Neural cell (in vitro differentiated cells): Measurements from ENCODE around the gene KIF16B. TPM values are rescaled to one million over a fixed set of nuclear protein-coding genes. Genes with fewer than 3 reads are reported as not detected.

Source experiments
- H2AFZ ChIP-seq: fragments of 200-600, 300-800 bp; sonication (generic), shearing (Covaris generic); 2 replicates; pipeline ENCODE4 v1.6.0; 2014; ENCODE audit warnings: low read depth, mild to moderate bottlenecking, antibody characterized with exemption, low read length, moderate library complexity
- H3F3A ChIP-seq: fragments of 200-600 bp; shearing (Covaris generic); 2 replicates; pipeline ENCODE4 v1.6.1; 2016; ENCODE audit warnings: mild to moderate bottlenecking, moderate library complexity, mixed read lengths, antibody characterized with exemption, low read length; ENCODE audit not compliant: insufficient read depth, poor library complexity, severe bottlenecking
- H3K27ac ChIP-seq: fragments of 200-600, 300-800 bp; sonication (generic), shearing (Covaris generic); 2 replicates; pipeline ENCODE4 v1.5.1; 2014; ENCODE audit warnings: mild to moderate bottlenecking, low read length, moderate library complexity
- H3K27me3 ChIP-seq: fragments of 300-800, 200-600 bp; sonication (generic), shearing (Covaris generic); 2 replicates; pipeline ENCODE4 v1.6.0; 2014; ENCODE audit warnings: mild to moderate bottlenecking, low read depth, low read length, moderate library complexity; ENCODE audit not compliant: insufficient read depth
- H3K36me3 ChIP-seq: fragments of 300-800, 200-600 bp; sonication (generic), shearing (Covaris generic); 2 replicates; pipeline ENCODE4 v1.5.1; 2014; ENCODE audit warnings: mild to moderate bottlenecking, antibody characterized with exemption, low read length, moderate library complexity; ENCODE audit not compliant: insufficient read depth
- H3K4me2 ChIP-seq: fragments of 300-800, 200-600 bp; sonication (generic), shearing (Covaris generic); 2 replicates; pipeline ENCODE4 v1.6.0; 2014; ENCODE audit warnings: mild to moderate bottlenecking, low read length
- H3K4me3 ChIP-seq: fragments of 300-800, 200-600 bp; sonication (generic), shearing (Covaris generic); 2 replicates; pipeline ENCODE4 v1.5.1; 2014; ENCODE audit warnings: mild to moderate bottlenecking, low read length, moderate library complexity
- H3K79me2 ChIP-seq: fragments of 200-600 bp; shearing (Covaris generic); replicated peaks from 2 replicates; pipeline ENCODE4 v1.6.0; 2014; ENCODE audit warnings: mild to moderate bottlenecking, low read length, moderate library complexity; ENCODE audit not compliant: insufficient read depth
- H3K9ac ChIP-seq: fragments of 300-800, 200-600 bp; sonication (generic), shearing (Covaris generic); 2 replicates; pipeline ENCODE4 v1.6.1; 2016; ENCODE audit warnings: mild to moderate bottlenecking, low read length, mixed read lengths
- H3K9me2 ChIP-seq: fragments of 200-600 bp; shearing (Covaris generic); 2 replicates; pipeline ENCODE4 v1.6.1; 2016; ENCODE audit warnings: mild to moderate bottlenecking, low read length, mixed read lengths; ENCODE audit not compliant: insufficient read depth
- H3K9me3 ChIP-seq: fragments of 200-600, 300-800 bp; sonication (generic), shearing (Covaris generic); 2 replicates; pipeline ENCODE4 v1.6.1; 2016; ENCODE audit warnings: mild to moderate bottlenecking, mixed run types, low read length, moderate library complexity, mixed read lengths
- H4K20me1 ChIP-seq: fragments of 200-600 bp; shearing (Covaris generic); 2 replicates; pipeline ENCODE4 v1.6.1; 2016; ENCODE audit warnings: mild to moderate bottlenecking, mixed run types; ENCODE audit not compliant: insufficient read depth
- CTCF ChIP-seq: fragments of 450-650 bp; IDR thresholded peaks from 2 replicates; pipeline ENCODE4 v1.5.1; 2014; ENCODE audit warnings: antibody characterized with exemption, mild to moderate bottlenecking, moderate library complexity; ENCODE audit not compliant: poor library complexity, severe bottlenecking
- EP300 ChIP-seq: fragments of 450-650 bp; conservative IDR thresholded peaks from 2 replicates; pipeline ENCODE4 v1.6.1; 2014; ENCODE audit warnings: antibody characterized with exemption, mild to moderate bottlenecking, moderate library complexity; ENCODE audit not compliant: poor library complexity, severe bottlenecking
- EZH2 ChIP-seq: fragments of 200-600, 300-800 bp; shearing (Covaris generic), sonication (generic); IDR thresholded peaks from 2 replicates; pipeline ENCODE4 v1.6.1; 2014; ENCODE audit warnings: antibody characterized with exemption, low read length, borderline replicate concordance, mild to moderate bottlenecking; ENCODE audit not compliant: insufficient read depth, poor library complexity, severe bottlenecking
- MXI1 ChIP-seq: fragments of 450-650 bp; conservative IDR thresholded peaks from 2 replicates; pipeline ENCODE4 v1.6.1; 2014; ENCODE audit warnings: antibody characterized with exemption, mild to moderate bottlenecking; ENCODE audit not compliant: poor library complexity, severe bottlenecking
- POLR2AphosphoS5 ChIP-seq: IDR thresholded peaks from 2 replicates; pipeline ENCODE4 v1.6.1; 2012
- RAD21 ChIP-seq: fragments of 450-650 bp; conservative IDR thresholded peaks from 2 replicates; pipeline ENCODE4 v1.6.1; 2014; ENCODE audit warnings: antibody characterized with exemption, mild to moderate bottlenecking, moderate library complexity
- REST ChIP-seq: IDR thresholded peaks from 2 replicates; pipeline ENCODE4 v1.6.1; 2012; ENCODE audit warnings: borderline replicate concordance
- SMC3 ChIP-seq: fragments of 450-650 bp; conservative IDR thresholded peaks from 2 replicates; pipeline ENCODE4 v1.6.1; 2014; ENCODE audit warnings: antibody characterized with exemption, mild to moderate bottlenecking, moderate library complexity; ENCODE audit not compliant: poor library complexity
- TAF1 ChIP-seq: IDR thresholded peaks from 2 replicates; pipeline ENCODE4 v1.6.1; 2012; ENCODE audit warnings: low read depth
- polyA plus RNA-seq: library from polyadenylated mRNA; depleted of rRNA; stranded (reverse); fragments of >200 nt; gene quantifications from 2 replicates; pipeline ENCODE4 v1.2.3, GENCODE V29; 2014

Gene KIF16B
- polyA plus RNA-seq, 1 donor from 2014 or later: 3.8 TPM

GRCh38 chr20:16551607-16552006, 21.6 kb downstream of the KIF16B start:
- H3K27me3 ChIP-seq: no peaks in the 10 kb centered on the region
- no peak overlapping the region for H3K4me3 ChIP-seq
- no peaks in the 10 kb centered on the region for H3F3A ChIP-seq
- no peaks in the 10 kb centered on the region for H4K20me1 ChIP-seq
- TF ChIP-seq RAD21 (no peak), EP300 (no peak), CTCF (no peak), SMC3 (no peak), REST (no peak), EZH2 (no peak), MXI1 (no peak), POLR2AphosphoS5 (no peak), TAF1 (no peak)
- no peak overlapping the region for H3K4me2 ChIP-seq
- H3K79me2 ChIP-seq: no peaks in the 10 kb centered on the region
- no peak overlapping the region for H2AFZ ChIP-seq
- H3K9me2 ChIP-seq: no peaks in the 10 kb centered on the region
- H3K9ac ChIP-seq: no peak overlapping the region
- H3K27ac ChIP-seq: no peak overlapping the region
- no peaks in the 10 kb centered on the region for H3K36me3 ChIP-seq
- peaks cover 2% of the 10 kb centered on the region for H3K9me3 ChIP-seq

- TF ChIP-seq MXI1 (no peak), EZH2 (no peak), RAD21 (no peak), POLR2AphosphoS5 (no peak), EP300 (no peak), SMC3 (no peak), CTCF (no peak), TAF1 (no peak), REST (no peak)
- H3K4me2 ChIP-seq: no peak overlapping the region
- no peak overlapping the region for H3K27ac ChIP-seq
- no peak overlapping the region for H3K4me3 ChIP-seq
- no peak overlapping the region for H3K9ac ChIP-seq
- H3K79me2 ChIP-seq: no peaks in the 10 kb centered on the region
- no peaks in the 10 kb centered on the region for H3K9me3 ChIP-seq
- H4K20me1 ChIP-seq: no peaks in the 10 kb centered on the region
- H3K36me3 ChIP-seq: no peaks in the 10 kb centered on the region
- H3K9me2 ChIP-seq: no peaks in the 10 kb centered on the region
- H3K27me3 ChIP-seq: no peaks in the 10 kb centered on the region
- no peaks in the 10 kb centered on the region for H3F3A ChIP-seq
- no peak overlapping the region for H2AFZ ChIP-seq
Observed at GRCh38 chr20:16548068-16548672, 25.1 kb downstream of the KIF16B start.
